Central memory CD8-positive, alpha-beta T cell (primary cell): ENCODE data around the gene PLPP7.
"Not testable (repeated sequence)": the region's sequence is repeated elsewhere in the genome, so short reads cannot be mapped to it uniquely, and the experiment has no call there.

Experiments
- ATAC-seq: fragments of 150-1000 bp; cut with Tn5 transposase; replicated peaks from 2 replicates; pipeline ENCODE4 v1.10.0; 2022; ENCODE audit warnings: mild to moderate bottlenecking, moderate FRiP score, moderate number of reproducible peaks; ENCODE audit not compliant: poor library complexity, severe bottlenecking; ENCODE audit errors: extremely low read depth
- DNase-seq, 2 donors: peaks; one replicate each; pipeline ENCODE4 v3.0.0; 2021; ENCODE audit warnings: low spot score in 2 of 2
- H3K27ac Mint-ChIP-seq: one replicate; pipeline ENCODE4 v1.8.0; 2022; ENCODE audit warnings: low read depth, mild to moderate bottlenecking, moderate library complexity, mixed read lengths
- H3K27me3 Mint-ChIP-seq: one replicate; pipeline ENCODE4 v1.8.0; 2022; ENCODE audit warnings: mixed read lengths
- H3K36me3 Mint-ChIP-seq: one replicate; pipeline ENCODE4 v1.8.0; 2022; ENCODE audit warnings: mild to moderate bottlenecking, moderate library complexity, mixed read lengths; ENCODE audit not compliant: insufficient read depth
- H3K4me1 Mint-ChIP-seq: one replicate; pipeline ENCODE4 v1.8.0; 2022; ENCODE audit warnings: mixed read lengths
- H3K4me3 Mint-ChIP-seq: one replicate; pipeline ENCODE4 v1.8.0; 2022; ENCODE audit warnings: mild to moderate bottlenecking, moderate library complexity, mixed read lengths
- H3K9me3 Mint-ChIP-seq: one replicate; pipeline ENCODE4 v1.8.0; 2022; ENCODE audit warnings: mixed read lengths

Gene PLPP7

GRCh38 chr9:131320031-131320685, 30.6 kb downstream of the PLPP7 start:
- no peak for ATAC-seq

GRCh38 chr9:131323629-131324028, 34.1 kb downstream of the PLPP7 start:
- Mint-ChIP-seq H3K27me3 (no peaks in the 10 kb centered on the region), H3K9me3 (no peaks in the 10 kb centered on the region), H3K4me3 (no peak overlapping the region), H3K27ac (no peak overlapping the region), H3K4me1 (no peaks in the 10 kb centered on the region), H3K36me3 (peaks cover 3% of the 10 kb centered on the region)
- ATAC-seq: no peak
- DNase-seq: no peak

More at GRCh38 chr9:131320031-131320685, 30.6 kb downstream of the PLPP7 start:
- Mint-ChIP-seq H3K4me3 (no peak overlapping the region), H3K27ac (no peak overlapping the region), H3K36me3 (peaks cover 1% of the 10 kb centered on the region), H3K9me3 (no peaks in the 10 kb centered on the region), H3K4me1 (no peaks in the 10 kb centered on the region), H3K27me3 (no peaks in the 10 kb centered on the region)
- DNase-seq: no peak

- peaks cover 3% of the 10 kb centered on the region for H3K36me3 Mint-ChIP-seq
- no peaks in the 10 kb centered on the region for H3K4me1 Mint-ChIP-seq
- H3K27ac Mint-ChIP-seq: no peak overlapping the region
- no peak overlapping the region for H3K4me3 Mint-ChIP-seq
- DNase-seq (no peak), ATAC-seq (no peak)
- no peaks in the 10 kb centered on the region for H3K9me3 Mint-ChIP-seq
- no peaks in the 10 kb centered on the region for H3K27me3 Mint-ChIP-seq
Observed at GRCh38 chr9:131324736-131325679, 35.5 kb downstream of the PLPP7 start.

DNA sequence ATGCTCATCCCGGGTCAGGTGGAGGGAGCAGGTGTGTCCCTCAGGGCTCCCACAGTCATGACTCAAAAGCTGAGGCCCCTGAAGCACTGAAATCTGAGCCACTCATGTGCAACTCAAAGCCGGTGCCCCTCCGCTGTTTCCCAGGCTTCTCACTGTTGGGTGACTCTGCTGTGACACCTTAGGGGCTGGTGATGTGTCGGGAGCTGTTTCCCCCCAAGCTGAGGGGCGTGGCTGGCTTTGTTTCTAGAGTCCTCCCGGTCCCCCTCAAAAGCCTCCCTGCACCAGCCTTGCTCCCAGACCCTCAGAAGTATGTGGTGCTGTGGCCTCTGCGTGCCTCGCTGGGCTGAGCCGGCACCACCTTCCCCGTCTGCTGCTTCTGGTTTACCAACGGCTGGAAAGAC, 39.7 kb downstream of the PLPP7 start:
- no peak overlapping the region for H3K4me3 Mint-ChIP-seq
- ATAC-seq (no peak), DNase-seq (no peak)
- no peaks in the 10 kb centered on the region for H3K4me1 Mint-ChIP-seq
- no peak overlapping the region for H3K27ac Mint-ChIP-seq
- H3K36me3 Mint-ChIP-seq: peaks cover 2% of the 10 kb centered on the region
- H3K27me3 Mint-ChIP-seq: no peaks in the 10 kb centered on the region
- H3K9me3 Mint-ChIP-seq: no peaks in the 10 kb centered on the region

- peaks cover 2% of the 10 kb centered on the region for H3K36me3 Mint-ChIP-seq
Observed at GRCh38 chr9:131330814-131331600, 41.5 kb downstream of the PLPP7 start.

DNA sequence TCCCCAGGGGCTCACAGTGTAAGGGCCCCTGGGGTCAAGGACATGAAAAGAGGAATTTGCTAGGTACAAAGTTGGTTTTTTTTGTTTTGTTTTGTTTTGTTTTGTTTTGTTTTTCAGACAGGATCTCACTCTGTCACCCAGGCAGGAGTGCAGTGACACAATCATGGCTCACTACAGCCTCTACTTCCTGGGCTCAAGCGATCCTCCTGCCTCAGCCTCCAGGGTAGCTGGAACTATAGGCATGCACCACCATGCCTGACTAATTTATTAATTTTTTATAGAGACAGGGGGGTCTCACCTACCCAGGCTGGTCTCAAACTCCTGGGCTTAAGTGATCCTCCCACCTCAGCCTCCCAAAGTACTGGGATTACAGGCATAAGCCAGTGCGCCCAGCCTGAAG, 42.5 kb downstream of the PLPP7 start:
- H3K36me3 Mint-ChIP-seq, H3K27ac Mint-ChIP-seq, H3K9me3 Mint-ChIP-seq, H3K4me1 Mint-ChIP-seq, ATAC-seq, H3K4me3 Mint-ChIP-seq, H3K27me3 Mint-ChIP-seq, DNase-seq: not testable (repeated sequence)

More at GRCh38 chr9:131330814-131331600, 41.5 kb downstream of the PLPP7 start:
- Mint-ChIP-seq H3K9me3 (no peaks in the 10 kb centered on the region), H3K4me1 (peaks cover under 1% of the 10 kb centered on the region), H3K4me3 (no peak overlapping the region), H3K27ac (no peak overlapping the region), H3K27me3 (no peaks in the 10 kb centered on the region)
- DNase-seq: no peak
- no peak for ATAC-seq

GRCh38 chr9:131333771-131334628, 44.5 kb downstream of the PLPP7 start:
- Mint-ChIP-seq H3K36me3 (peaks cover 9% of the 10 kb centered on the region), H3K27ac (no peak overlapping the region), H3K9me3 (no peaks in the 10 kb centered on the region), H3K4me3 (no peak overlapping the region), H3K27me3 (no peaks in the 10 kb centered on the region), H3K4me1 (peaks cover 6% of the 10 kb centered on the region)
- no peak for ATAC-seq
- DNase-seq: no peak

DNA sequence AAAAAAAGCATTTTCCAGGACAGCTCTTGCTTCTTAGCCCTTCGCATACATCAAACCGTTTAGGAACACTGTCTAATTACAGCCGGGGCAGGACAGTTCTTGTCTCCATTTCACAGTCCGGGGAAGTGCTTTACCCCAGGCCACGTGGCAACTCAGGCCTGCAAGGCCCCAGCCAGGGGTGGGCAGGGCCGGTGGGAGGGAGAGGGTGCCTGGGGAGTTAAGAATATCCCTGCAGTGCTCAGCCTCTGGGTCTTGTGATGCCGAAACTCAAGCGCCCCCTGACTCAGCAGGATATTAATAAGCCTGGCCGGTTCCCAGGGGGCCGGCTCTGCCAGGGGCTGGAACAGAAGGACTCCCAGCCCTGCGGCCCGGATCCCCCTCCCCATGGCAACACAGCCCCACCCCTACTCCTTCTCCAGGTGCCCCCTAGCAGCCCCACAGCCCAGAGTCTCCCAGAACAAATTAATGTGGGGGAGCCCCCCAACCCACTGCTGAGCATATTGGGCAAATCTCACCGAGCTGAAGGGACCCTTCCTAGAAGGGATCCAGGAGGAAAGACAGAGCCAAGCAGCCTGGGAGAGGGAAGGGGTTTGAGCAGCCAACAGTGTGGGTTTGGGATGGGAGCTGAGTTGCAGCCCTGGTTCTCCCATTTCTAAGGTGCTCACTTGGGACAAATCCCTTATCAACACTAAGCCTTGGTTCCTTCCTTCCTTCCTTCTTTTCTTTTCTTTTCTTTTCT, 45.3 kb downstream of the PLPP7 start:
- no peak overlapping the region for H3K4me3 Mint-ChIP-seq
- DNase-seq: no peak
- no peaks in the 10 kb centered on the region for H3K27me3 Mint-ChIP-seq

GRCh38 chr9:131335368-131335755, 45.8 kb downstream of the PLPP7 start:
- Mint-ChIP-seq H3K9me3 (no peaks in the 10 kb centered on the region), H3K4me3 (no peak overlapping the region), H3K27me3 (no peaks in the 10 kb centered on the region), H3K36me3 (peaks cover 9% of the 10 kb centered on the region), H3K27ac (no peak overlapping the region), H3K4me1 (peaks cover 6% of the 10 kb centered on the region)
- DNase-seq (no peak), ATAC-seq (no peak)

More for the DNA sequence above, 45.3 kb downstream of the PLPP7 start:
- peaks cover 6% of the 10 kb centered on the region for H3K4me1 Mint-ChIP-seq
- H3K9me3 Mint-ChIP-seq: no peaks in the 10 kb centered on the region
- no peak for ATAC-seq
- peaks cover 9% of the 10 kb centered on the region for H3K36me3 Mint-ChIP-seq
- no peak overlapping the region for H3K27ac Mint-ChIP-seq

- DNase-seq (no peak), ATAC-seq (no peak)
- H3K27me3 Mint-ChIP-seq: peaks cover 9% of the 10 kb centered on the region
- H3K4me1 Mint-ChIP-seq: peaks cover 6% of the 10 kb centered on the region
- H3K9me3 Mint-ChIP-seq: no peaks in the 10 kb centered on the region
- no peak overlapping the region for H3K27ac Mint-ChIP-seq
- H3K36me3 Mint-ChIP-seq: peaks cover 9% of the 10 kb centered on the region
- H3K4me3 Mint-ChIP-seq: no peak overlapping the region
Observed at GRCh38 chr9:131337131-131337848, 47.8 kb downstream of the PLPP7 start.

- not testable (repeated sequence) for H3K9me3 Mint-ChIP-seq, ATAC-seq, H3K36me3 Mint-ChIP-seq, DNase-seq, H3K4me3 Mint-ChIP-seq, H3K4me1 Mint-ChIP-seq, H3K27ac Mint-ChIP-seq
- H3K27me3 Mint-ChIP-seq: peaks cover 17% of the 10 kb centered on the region
Observed at GRCh38 chr9:131339212-131339611, 49.7 kb downstream of the PLPP7 start.
